GM21515 (cell line): ENCODE data around the gene ARHGEF5.
"Not testable (repeated sequence)": the region's sequence is repeated elsewhere in the genome, so short reads cannot be mapped to it uniquely, and the experiment has no call there.

Experiments used
- ATAC-seq: cut with Tn5 transposase; IDR thresholded peaks from one replicate; pipeline ENCODE4 v1.9.1; 2021; ENCODE audit not compliant: unreplicated experiment

ARHGEF5 gene

GRCh38 chr7:144355176-144355822, at the start of gene ARHGEF5:
ARHGEF5 (plus strand) TSS chr7:144355402; CDS start chr7:144362670, 7,268 bp downstream.
- ATAC-seq = peak; percentile 66

DNA sequence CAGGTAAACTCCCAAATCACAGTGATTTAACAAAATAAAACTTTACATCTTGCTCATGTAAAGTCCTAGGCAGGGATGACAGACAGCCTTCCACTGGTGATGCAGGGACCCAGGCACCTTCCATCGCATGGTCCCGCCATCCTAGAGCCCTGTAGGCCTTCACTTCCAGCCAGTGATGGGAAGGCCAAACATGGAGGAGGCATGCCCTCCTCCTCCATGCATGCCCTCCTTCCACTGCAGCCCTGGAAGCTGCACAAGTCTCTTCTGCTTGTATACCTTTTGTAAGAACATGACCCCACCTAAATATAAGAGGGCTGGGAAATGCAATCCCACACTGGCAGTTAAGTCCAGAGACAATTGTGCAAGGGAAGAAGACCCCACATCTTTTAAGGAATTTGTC, 45.5 kb upstream of the ARHGEF5 start:
- ATAC-seq = not testable (repeated sequence)

- ATAC-seq = not testable (repeated sequence)
Observed at GRCh38 chr7:144311218-144311617, 44.0 kb upstream of the ARHGEF5 start.

DNA sequence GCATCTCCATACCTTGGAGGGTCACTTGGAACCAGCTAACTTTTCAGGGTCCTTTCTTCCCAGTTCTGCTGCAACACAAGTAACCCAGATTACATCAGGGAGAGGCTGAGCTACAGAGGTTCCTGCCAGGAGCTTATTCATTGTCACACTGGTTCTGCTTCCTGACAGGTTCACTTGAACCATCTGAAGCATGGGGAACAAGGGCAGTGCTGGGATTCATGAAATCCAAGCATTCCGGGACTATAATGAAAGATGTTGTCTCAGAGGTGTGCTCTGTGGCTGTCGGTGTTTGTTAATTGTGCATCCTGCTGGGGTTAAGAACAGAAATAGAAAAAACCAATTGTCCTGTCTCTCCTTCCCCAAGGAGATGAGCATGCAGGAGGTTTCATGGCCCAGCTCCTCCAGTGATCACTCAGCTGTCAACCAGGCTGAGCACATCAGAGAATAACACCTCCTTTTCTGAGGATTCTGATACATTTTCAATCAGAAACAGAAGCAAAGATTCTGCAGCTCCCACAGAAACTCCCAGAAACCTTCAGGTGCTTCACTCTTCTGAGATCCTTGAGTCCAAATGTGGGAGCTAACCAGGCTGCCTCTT, 43.2 kb upstream of the ARHGEF5 start, which contains the start of gene OR2A1:
Gene OR2A1 (plus strand): TSS at position 548 of the 598 bp plus-strand sequence. CDS start 5,706 bp downstream, outside the sequence.
- not testable (repeated sequence) for ATAC-seq

- ATAC-seq = not testable (repeated sequence)
Observed at GRCh38 chr7:144317537-144317936, 37.7 kb upstream of the ARHGEF5 start.

GRCh38 chr7:144319547-144319946, 35.7 kb upstream of the ARHGEF5 start:
- ATAC-seq = not testable (repeated sequence)

- not testable (repeated sequence) for ATAC-seq
Observed at GRCh38 chr7:144321677-144322206, 33.5 kb upstream of the ARHGEF5 start.

GRCh38 chr7:144323359-144323758, 31.8 kb upstream of the ARHGEF5 start:
- ATAC-seq = not testable (repeated sequence)

DNA sequence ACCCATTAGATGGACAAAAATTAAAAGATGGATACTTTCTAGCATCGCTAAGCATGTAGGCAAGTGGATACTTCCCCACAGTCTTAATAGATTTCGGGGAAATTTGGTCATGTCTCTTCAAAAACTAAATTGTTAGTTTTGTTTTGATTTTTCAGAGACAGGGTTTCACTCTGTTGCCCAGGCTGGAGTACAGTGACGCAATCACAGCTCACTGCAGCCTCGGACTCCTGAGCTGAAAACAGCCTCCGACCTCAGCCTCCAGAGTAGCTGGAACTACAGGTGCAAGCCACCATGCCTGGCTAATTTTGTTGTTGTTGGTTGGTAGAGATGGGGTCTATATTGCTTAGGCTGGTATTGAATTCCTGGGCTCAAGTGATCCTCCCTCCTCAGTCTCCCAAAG, 29.3 kb upstream of the ARHGEF5 start:
- ATAC-seq = not testable (repeated sequence)

- not testable (repeated sequence) for ATAC-seq
Observed at GRCh38 chr7:144330044-144330443, 25.2 kb upstream of the ARHGEF5 start.

- ATAC-seq = peak; percentile 54
Observed at GRCh38 chr7:144331221-144331995, 23.8 kb upstream of the ARHGEF5 start.

GRCh38 chr7:144331996-144332288, 23.3 kb upstream of the ARHGEF5 start:
- ATAC-seq = not testable (repeated sequence)

DNA sequence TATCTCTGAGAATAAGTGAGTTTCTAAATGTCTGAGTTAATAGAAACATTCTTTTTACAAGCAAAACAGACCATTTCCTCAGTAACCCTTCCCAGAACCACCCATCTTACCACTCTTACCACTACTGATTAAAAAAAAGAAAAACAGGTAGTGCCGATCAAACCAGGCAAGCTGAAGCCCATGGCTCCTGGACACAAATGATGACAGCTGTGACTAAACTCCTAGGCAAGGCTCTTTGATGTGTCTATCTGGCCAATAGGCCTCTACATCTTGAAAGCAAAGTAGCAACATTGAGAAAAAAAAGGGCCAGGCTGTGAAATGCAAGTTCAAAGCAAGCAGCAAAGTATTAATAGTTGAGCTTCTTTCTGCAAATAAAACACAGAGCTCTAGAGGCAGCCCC, 6.6 kb upstream of the ARHGEF5 start:
- ATAC-seq = peak; percentile 25

- ATAC-seq = not testable (repeated sequence)
Observed at GRCh38 chr7:144351667-144352066, 3.5 kb upstream of the ARHGEF5 start.

DNA sequence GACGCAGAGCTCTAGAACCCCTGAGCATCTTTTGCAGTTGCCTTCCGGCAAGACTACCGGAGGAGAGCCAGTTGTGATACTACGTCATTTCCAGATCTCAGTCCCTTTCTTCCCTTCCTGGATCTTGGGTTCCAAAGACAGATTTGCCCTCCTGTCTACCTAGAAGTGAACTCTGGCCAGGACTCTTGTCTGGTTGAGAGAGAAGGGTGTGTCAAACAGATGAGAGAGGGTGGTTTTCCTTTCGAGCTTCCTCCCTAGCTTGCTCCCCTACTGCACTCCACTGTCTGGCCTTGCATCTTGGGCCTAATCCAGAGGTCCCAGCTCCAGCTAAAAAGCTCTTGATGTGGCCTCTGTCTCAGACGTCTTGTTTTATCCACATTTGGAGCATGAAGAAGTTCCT, 983 bp downstream of the ARHGEF5 start:
- not testable (repeated sequence) for ATAC-seq

DNA sequence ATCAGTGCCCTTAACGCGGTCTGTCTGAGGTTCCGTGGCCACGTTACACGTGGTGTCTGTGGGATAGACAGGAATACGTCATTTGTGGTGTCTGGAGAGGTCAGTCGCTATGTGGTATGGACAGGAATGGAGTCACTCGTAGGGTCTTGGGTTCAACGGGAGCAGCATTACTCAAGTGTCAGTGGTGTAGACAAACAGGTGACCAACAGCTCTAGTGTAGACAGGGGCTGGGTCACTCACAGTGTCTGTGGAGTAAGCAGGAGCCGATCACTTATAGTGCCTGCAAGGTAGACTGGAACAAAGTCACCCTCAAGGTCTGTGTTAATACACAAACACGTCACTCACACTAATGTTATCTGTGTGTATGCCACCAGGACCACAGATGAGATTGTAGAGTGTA, 1.7 kb downstream of the ARHGEF5 start:
- not testable (repeated sequence) for ATAC-seq

GRCh38 chr7:144362061-144362460, 6.9 kb downstream of the ARHGEF5 start:
- ATAC-seq = not testable (repeated sequence)

DNA sequence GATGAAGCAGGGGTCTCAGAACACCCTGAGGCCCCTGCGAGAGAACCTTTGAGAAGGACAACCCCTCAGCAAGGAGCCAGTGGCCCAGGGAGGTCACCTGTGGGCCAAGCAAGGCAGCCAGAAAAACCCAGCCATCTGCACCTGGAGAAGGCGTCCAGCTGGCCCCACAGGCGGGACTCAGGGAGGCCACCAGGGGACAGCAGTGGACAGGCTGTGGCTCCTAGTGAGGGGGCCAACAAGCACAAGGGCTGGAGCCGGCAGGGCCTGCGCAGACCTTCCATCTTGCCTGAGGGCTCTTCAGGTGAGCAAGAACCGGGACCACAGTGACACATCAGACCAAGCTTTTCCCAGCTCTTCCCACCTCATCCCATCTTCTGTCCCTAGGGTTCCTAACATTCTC, 10.3 kb downstream of the ARHGEF5 start:
- not testable (repeated sequence) for ATAC-seq

GRCh38 chr7:144367250-144367649, 12.0 kb downstream of the ARHGEF5 start:
- not testable (repeated sequence) for ATAC-seq

DNA sequence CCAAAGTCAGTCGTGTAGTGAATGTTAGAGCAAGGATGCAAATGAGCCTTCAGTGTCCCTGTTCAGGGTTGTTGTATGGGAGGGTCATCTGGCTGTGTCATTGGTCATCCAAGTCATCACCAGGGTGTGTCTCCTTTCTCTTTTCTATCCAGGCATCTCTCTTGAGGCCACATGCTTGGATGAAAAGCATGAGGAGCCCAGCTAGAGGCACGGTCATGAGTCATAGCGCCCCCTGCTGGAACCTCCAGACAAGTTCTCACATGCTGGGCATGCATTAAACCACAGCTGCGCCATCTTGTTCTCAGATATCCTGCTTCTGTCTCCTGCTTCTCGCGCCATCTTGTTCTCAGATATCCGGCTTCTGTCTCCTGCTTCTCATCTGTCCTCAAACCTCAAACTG, 14.0 kb downstream of the ARHGEF5 start:
- ATAC-seq = not testable (repeated sequence)

GRCh38 chr7:144378651-144379050, 23.4 kb downstream of the ARHGEF5 start:
- no peak for ATAC-seq
